GM18951 (cell line): ENCODE results near the gene GAP43.

Source experiments
- POLR2A ChIP-seq: IDR thresholded peaks from 4 replicates; pipeline ENCODE4 v1.6.1; 2011; ENCODE audit warnings: mild to moderate bottlenecking; ENCODE audit not compliant: insufficient read length, insufficient read depth; ENCODE audit errors: extremely low read depth
- in situ Hi-C: fragments of 300-500 bp; cut with MboI; formaldehyde crosslinking; loops from one replicate; pipeline ENCODE4 v1.12.0; 2022; ENCODE audit warnings: low sequenced_read_pairs, mixed read lengths, inconsistent platforms; ENCODE audit not compliant: unreplicated experiment

Gene GAP43

GRCh38 chr3:115758076-115758763 lies 134.9 kb downstream of the GAP43 start:
- in situ Hi-C loops, result no loop called here
- no peak for TF ChIP-seq POLR2A

GRCh38 chr3:115760716-115761115 lies 137.4 kb downstream of the GAP43 start:
- in situ Hi-C loops, result no loop called here
- TF ChIP-seq POLR2A, result no peak

DNA sequence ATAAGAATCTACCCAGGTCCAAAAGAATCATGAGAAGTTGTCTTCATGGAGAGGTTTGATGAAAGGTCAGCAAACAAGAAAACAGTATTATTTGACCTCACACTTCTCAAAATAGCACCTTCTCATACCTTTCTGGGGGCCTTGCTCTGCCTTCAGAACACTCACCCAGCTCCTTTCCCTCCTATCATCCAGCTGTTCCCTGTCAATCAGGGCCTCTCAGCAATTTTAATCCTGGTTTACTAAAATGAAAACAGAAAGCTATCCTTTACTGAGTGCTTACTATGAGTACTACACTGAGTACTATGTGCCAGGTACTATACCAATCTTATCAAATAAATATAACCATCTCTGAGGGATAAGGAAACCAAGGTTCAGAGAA lies 138.6 kb downstream of the GAP43 start:
- in situ Hi-C loops, result no loop called here
- no peak for TF ChIP-seq POLR2A

DNA sequence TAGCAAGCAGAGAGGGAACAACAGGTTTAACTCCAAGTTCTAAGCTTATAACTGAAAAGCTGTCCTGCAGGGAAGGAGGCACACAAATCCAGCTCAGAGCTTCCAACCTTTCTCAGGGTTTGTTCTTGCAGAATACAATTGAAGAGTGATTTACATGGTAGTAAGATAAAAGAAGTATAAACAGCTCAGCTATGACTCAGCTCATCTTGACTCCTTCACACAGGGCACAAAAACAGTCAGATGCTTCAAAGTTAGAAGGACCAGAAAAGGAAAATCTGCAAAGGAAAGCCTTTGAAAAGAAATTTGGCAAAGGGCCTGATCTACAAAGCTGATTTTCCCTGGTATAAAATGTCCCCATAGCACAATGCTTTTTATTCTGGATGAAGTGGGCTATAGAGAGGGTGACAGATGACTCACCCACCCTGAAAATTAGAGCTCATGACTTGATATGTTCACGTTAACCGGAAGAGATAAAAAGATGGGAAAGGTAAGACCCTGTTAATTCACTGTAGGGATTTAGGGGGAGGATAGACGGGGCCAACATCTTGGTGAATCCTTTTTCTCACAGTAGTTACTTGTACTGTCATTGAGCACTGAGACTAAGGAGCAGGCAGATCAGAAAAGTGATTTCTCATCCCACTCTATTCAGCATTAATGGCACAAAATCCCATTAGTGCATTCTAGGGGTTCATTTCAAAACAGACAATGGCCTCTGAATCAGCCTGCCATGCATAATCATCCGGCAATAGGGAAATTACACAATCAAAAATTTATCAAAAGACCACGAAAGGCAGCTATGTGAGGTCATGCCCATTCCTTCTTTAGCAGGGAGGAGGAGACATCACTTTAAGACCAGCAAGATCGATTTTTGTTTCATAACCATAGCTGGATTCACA lies 143.5 kb downstream of the GAP43 start:
- no peak for TF ChIP-seq POLR2A
- in situ Hi-C loops, result no loop called here

- in situ Hi-C loops, result no loop called here
- TF ChIP-seq POLR2A, result no peak
Measured at GRCh38 chr3:115768661-115769060, 145.4 kb downstream of the GAP43 start.
